B cell (primary cell): Measurements from ENCODE around the gene CRELD2.

Experiments
- EZH2 ChIP-seq: IDR thresholded peaks from 2 replicates; pipeline ENCODE4 v1.6.1; 2012; ENCODE audit warnings: borderline replicate concordance, low read depth, mild to moderate bottlenecking, moderate library complexity, low read length; ENCODE audit not compliant: insufficient read depth, poor library complexity, severe bottlenecking
- TF ChIP-seq, protein P1 (sequence below): fragments of 200-600 bp; IDR thresholded peaks from one replicate; pipeline ENCODE4 v1.8.0; 2022; ENCODE audit warnings: antibody characterized with exemption, mild to moderate bottlenecking

DNA sequence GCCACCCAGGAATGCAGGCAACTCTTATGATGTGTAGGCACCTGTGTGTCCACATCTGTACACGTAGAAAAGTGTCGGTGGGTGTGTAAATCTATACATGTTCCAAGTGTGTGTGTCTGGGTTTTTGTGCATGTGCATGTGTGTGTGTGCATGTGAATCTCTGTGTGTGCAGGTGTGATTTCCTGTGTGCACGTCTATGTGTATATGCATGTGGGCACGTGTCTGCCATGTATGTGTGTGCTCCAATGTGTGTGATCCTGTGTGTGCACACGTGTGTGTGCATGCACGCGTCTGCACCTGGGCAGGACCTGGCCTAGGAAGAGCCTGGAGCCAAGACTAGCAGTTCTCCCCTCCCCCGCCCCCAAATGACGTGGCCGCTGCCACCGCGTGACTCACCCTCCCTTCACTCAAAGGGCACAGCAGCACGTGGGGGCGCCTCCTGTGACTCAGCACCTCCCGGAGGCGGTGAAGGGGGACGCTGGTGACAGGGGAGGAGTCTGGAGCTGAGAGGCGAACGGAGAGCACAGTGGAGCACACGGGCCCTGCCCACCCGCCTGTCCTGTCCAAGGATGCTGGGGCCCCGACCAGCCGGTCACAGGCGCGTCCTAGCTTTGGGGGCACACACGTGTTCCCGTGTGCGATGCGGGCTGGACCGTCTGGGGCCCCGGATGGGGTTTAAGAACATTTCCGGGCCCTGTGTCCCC, 52.2 kb downstream of the CRELD2 start:
- TF ChIP-seq, protein P1, sequence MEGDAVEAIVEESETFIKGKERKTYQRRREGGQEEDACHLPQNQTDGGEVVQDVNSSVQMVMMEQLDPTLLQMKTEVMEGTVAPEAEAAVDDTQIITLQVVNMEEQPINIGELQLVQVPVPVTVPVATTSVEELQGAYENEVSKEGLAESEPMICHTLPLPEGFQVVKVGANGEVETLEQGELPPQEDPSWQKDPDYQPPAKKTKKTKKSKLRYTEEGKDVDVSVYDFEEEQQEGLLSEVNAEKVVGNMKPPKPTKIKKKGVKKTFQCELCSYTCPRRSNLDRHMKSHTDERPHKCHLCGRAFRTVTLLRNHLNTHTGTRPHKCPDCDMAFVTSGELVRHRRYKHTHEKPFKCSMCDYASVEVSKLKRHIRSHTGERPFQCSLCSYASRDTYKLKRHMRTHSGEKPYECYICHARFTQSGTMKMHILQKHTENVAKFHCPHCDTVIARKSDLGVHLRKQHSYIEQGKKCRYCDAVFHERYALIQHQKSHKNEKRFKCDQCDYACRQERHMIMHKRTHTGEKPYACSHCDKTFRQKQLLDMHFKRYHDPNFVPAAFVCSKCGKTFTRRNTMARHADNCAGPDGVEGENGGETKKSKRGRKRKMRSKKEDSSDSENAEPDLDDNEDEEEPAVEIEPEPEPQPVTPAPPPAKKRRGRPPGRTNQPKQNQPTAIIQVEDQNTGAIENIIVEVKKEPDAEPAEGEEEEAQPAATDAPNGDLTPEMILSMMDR, result no peak
- TF ChIP-seq EZH2, result no peak
